AML-193 (cell line): ENCODE data around the gene FRMD3.

Experiments
- DNase-seq, 2 experiments: peaks; one replicate each; lab custom pipeline; 2025; lab: John Stamatoyannopoulos, UW

Gene FRMD3

GRCh38 chr9:83234541-83234940, 303.7 kb downstream of the FRMD3 start:
- DNase-seq: no peak

- no peak for DNase-seq
Observed at GRCh38 chr9:83233647-83234046, 304.6 kb downstream of the FRMD3 start.

- no peak for DNase-seq
Observed at GRCh38 chr9:83231039-83231438, 307.2 kb downstream of the FRMD3 start.

DNA sequence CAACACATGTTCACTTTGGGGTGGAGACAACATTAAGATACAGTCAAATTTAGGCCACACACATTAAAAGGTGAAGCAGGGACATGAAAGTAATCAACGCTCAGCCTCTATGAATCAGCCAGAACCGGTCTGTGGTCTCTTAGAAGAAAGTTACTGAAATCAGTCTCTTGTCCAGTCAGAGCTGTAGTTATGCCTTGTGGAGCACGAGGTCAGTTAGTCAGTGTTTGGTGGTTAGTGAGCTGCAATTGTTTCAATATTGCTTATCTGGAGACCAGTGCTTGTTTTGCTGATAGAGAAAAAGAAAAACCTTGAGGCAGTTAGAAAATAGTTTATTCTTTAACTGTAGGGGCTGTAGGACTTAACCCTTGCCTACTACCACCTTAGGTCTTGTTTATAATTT, 317.5 kb downstream of the FRMD3 start:
- no peak for DNase-seq

DNA sequence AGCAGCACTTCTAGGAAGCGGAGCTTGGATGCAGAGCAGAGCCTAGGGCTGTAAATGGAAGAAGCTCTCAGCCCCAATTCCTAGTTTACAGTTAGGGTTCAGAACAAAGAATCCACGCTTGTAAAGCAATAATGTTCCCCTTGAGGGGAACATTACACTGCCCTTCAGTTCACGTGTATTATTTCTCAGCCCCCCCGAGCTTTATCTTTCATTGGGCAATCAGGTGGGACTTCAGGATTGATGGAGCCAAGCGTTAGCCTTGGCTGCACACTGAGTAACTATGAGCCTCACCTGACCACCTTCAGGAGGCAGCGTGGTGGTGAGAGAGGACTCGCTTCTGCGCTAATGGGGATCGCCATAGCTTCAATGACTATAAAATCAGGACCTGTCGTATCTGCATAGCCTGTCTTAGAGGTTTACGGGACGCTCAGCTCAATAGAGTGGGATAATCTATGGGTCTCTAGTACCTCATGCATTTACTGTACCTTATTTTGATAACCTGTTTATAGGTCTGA, 318.2 kb downstream of the FRMD3 start:
- no peak for DNase-seq

DNA sequence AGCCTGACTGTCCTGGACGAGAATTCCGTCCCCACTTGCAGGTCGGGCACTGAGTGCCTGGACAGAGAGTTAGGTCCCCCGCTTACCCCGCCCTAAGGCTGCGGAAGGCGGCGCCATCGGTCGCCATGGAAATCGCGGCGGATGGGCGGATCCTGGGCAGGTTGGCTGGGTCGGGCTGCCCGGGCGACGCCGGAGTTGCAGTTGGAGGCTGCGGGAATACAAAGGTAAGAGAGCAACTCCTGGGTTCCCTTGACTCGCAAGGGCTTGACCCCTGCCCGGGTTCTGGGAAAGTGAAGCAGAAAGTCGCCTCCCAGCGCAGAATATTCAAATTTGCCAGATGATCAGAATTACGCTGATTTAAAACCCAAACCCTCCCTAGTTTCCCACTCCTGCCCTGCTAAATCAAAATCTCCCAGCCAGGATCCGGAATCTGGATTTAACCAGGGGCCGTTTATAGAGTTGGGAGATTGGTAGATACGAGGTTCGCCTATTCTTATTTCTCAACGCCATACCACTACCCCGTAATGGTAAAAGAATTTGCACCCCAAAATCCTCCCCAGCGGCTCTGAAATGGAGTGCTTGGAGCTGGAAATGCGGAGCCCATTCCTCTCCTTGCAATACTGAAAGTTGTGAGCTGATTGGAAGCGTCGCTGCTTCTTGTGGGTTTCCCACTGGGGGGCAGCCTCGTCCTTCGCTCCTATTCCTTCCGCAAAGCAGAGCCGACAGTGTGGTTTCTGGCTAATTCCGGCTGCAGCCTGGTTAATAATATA, 318.9 kb downstream of the FRMD3 start:
- peak; percentile 84 to 88 for DNase-seq

- no peak for DNase-seq
Observed at GRCh38 chr9:83218411-83219090, 319.6 kb downstream of the FRMD3 start.

DNA sequence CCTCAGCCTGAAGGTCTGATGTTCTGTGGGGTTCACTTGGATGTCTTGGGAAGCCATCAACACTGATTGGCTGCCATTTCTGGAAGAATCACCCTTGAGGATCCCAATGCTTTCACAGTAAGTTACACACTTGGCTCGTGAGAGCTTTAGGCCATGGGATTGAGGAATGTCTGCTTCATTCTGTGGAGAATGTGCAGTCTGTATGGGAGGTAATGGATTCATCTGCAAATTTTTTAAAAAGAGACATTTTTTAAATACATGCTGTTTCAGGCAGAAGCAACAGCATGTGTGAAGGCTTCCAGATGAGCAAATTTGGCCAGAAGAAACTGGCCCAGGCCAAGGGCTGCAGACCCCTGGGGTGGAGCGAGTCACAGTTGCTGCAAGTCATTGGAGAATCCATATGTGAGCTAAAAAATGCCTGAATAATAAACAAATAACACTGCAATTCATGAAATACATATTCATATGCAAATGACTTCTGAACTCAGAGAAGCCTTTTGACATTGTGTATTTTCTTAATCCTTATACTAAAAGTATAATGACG, 328.9 kb downstream of the FRMD3 start:
- DNase-seq: no peak

GRCh38 chr9:83208065-83208850, 329.9 kb downstream of the FRMD3 start:
- DNase-seq: no peak

- no peak for DNase-seq
Observed at GRCh38 chr9:83204047-83204446, 334.2 kb downstream of the FRMD3 start.

GRCh38 chr9:83200531-83200930, 337.7 kb downstream of the FRMD3 start:
- DNase-seq: no peak

- DNase-seq: no peak
Observed at GRCh38 chr9:83199832-83200231, 338.4 kb downstream of the FRMD3 start.

- peak in 1 of 2 experiments; percentile 12 for DNase-seq
Observed at GRCh38 chr9:83199240-83199639, 339.0 kb downstream of the FRMD3 start.

- DNase-seq: no peak
Observed at GRCh38 chr9:83198371-83198770, 339.8 kb downstream of the FRMD3 start.

GRCh38 chr9:83197591-83197990, 340.6 kb downstream of the FRMD3 start:
- no peak for DNase-seq

DNA sequence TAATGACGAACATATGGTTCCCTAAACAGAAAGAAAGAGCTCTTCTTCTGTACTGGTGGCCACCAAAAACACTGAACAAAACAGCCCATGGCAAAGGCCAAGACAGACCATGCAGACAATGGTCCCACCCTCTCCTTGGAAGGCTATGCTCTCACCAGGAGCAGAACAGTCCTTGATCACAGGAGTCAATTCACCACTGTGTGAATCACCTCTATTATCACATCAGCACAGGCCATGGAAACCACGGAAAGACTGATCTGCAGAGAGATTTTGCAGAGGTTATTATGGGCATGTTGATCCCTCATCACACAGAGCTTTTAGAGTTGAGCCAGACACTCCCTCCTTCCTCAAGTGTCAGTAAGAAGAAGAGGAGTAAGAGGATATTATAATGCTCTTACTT, 341.3 kb downstream of the FRMD3 start:
- DNase-seq: no peak
